Heart left ventricle (tissue), 16 donors: ENCODE measurements around the gene KCNK17. TPM values are rescaled to one million over a fixed set of nuclear protein-coding genes. Genes with fewer than 3 reads are reported as not detected.

ENCODE experiments used
- ATAC-seq, 4 donors: fragments of 200-7000 bp; cut with Tn5 transposase; one replicate each; pipeline ENCODE4 v1.9.1; 2020 to 2022; ENCODE audit warnings: moderate library complexity in 4 of 4, mild to moderate bottlenecking in 3 of 4, moderate number of reproducible peaks in 1 of 4
- DNase-seq, 5 donors: peaks; one replicate each; pipeline ENCODE4 v3.0.0-alpha.2; 2020
- H3K27ac ChIP-seq, 12 donors: fragments of 200-600 bp; sonication (generic) in 4 of 12; one replicate each; pipeline versions ENCODE4 v1.5.0 to v1.8.0; 2016 to 2022; ENCODE audit warnings: mild to moderate bottlenecking in 2 of 12
- H3K27me3 ChIP-seq, 9 donors: fragments of 200-600 bp; sonication (generic) in 2 of 9; one replicate each; pipeline versions ENCODE4 v1.5.1 to v1.8.0; 2016 to 2022; ENCODE audit warnings: mild to moderate bottlenecking in 3 of 9
- H3K36me3 ChIP-seq, 9 donors: fragments of 200-600 bp; sonication (generic) in 2 of 9; one replicate each; pipeline versions ENCODE4 v1.5.0 to v1.8.0; 2018 to 2022; ENCODE audit warnings: mild to moderate bottlenecking in 2 of 9
- H3K4me1 ChIP-seq, 12 donors: fragments of 200-600 bp; sonication (generic) in 4 of 12; one replicate each; pipeline versions ENCODE4 v1.5.0 to v1.8.0; 2016 to 2022; ENCODE audit warnings: mild to moderate bottlenecking in 3 of 12
- H3K4me3 ChIP-seq, 12 donors: fragments of 200-600 bp; sonication (generic) in 4 of 12; one replicate each; pipeline versions ENCODE4 v1.5.0 to v1.8.0; 2017 to 2022; ENCODE audit warnings: mild to moderate bottlenecking in 9 of 12, moderate library complexity in 4 of 12
- H3K9me3 ChIP-seq, 12 donors: fragments of 200-600 bp; sonication (generic) in 4 of 12; one replicate each; pipeline versions ENCODE4 v1.5.0 to v1.8.0; 2016 to 2022; ENCODE audit warnings: mild to moderate bottlenecking in 1 of 12
- POLR2A ChIP-seq, 2 donors: fragments of 450-650 bp; IDR thresholded peaks; one replicate each; pipeline ENCODE4 v1.6.1; 2017; ENCODE audit warnings: antibody characterized with exemption in 2 of 2, mild to moderate bottlenecking in 2 of 2, moderate library complexity in 2 of 2
- WGBS, 4 donors: extraction: QIAGEN DNeasy Blood & Tissue Kit in 2 of 4; methylation state at CpG; one replicate each; pipeline versions ENCODE4 v1.1.5 to v1.1.7; 2013 to 2018; 5-methylcytosine and 5-hydroxymethylcytosine counted together
- intact Hi-C, 10 donors: fragments of 100-400 bp; cut with DNase I; formaldehyde crosslinking; loops; one replicate each; pipeline versions ENCODE4 v1.11.1 to v1.14.2; 2022
- long read RNA-seq, 3 donors: library from polyadenylated mRNA; unstranded; transcript quantifications; one replicate each; pipeline ENCODE4 v2.0.0, GENCODE V29; 2020 to 2021
- polyA plus RNA-seq, 2 donors: library from polyadenylated mRNA; stranded (reverse); fragments of 200-250 nt; gene quantifications; one replicate each; pipeline ENCODE4 v1.2.3, GENCODE V29; 2013
- total RNA-seq, 9 donors: library from RNA; depleted of rRNA in 2 of 9; stranded (reverse); fragments of >200 nt in 2 of 9; fragmentation: NEBNext Ultra II Directional in 3 of 9; extraction: Animal tissue kit (Norgen Biotek cat#: 25700) in 3 of 9; gene quantifications; one replicate each; pipeline versions ENCODE4 v1.1.0 to v1.2.4, GENCODE V29; 2016 to 2023
- TF ChIP-seq, protein P1 (sequence below), 12 donors: fragments of 200-600 bp; sonication (generic) in 4 of 12; IDR thresholded peaks; one replicate each; pipeline versions ENCODE4 v1.5.0 to v1.8.0; 2018 to 2022; ENCODE audit warnings: antibody characterized with exemption in 12 of 12, mild to moderate bottlenecking in 5 of 12
- donor health status: ischemic (EF 13 %, LVEDD 7.1; RV severe dilation, severe dysfunction).
- donor health status: healthy with polysubstance abuse.
- donor health status: DM: no; HTN: yes; CAD: no.
- donor health status: DM: no; HTN: no; CAD: no.
- donor health status: ischemic (EF 25% LVEDD 6.9; RV normal size, moderate dysfunction).
- donor health status: ischemic (EF 25% LVEDD 5.7; RV mildly dilated, moderate dysfunction).
- donor health status: healthy.
- donor health status: DM: yes; HTN: yes; CAD: no.
- donor health status: ischemic (EF 35%, LVEDD 5.7; RV mildly dilated, moderate dysfunction).
- donor health status: nonischemic (EF 11% LVEDD 7.7; RV severe dilation, severe dysfunction).
- donor health status: DM: yes; HTN: yes; CAD: no.
- donor health status: PGD.
- donor health status: ischemic (EF 29% LVEDD 5.4; RV normal size, mild dysfunction).
- donor health status: nonischemic (EF 23%, LVEDD 6.1; RV moderate dilation, normal function).

The KCNK17 gene, protein sequence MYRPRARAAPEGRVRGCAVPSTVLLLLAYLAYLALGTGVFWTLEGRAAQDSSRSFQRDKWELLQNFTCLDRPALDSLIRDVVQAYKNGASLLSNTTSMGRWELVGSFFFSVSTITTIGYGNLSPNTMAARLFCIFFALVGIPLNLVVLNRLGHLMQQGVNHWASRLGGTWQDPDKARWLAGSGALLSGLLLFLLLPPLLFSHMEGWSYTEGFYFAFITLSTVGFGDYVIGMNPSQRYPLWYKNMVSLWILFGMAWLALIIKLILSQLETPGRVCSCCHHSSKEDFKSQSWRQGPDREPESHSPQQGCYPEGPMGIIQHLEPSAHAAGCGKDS
- under 1 TPM in 4 of 9 donors, not detected in 5; 0.19 to 0.36 (median 0.22) TPM for total RNA-seq
- under 1 TPM; 0.06 to 0.34 TPM for polyA plus RNA-seq
- long read RNA-seq, donor 1 = 0 reads
- long read RNA-seq, donor 2 = 0 reads
- long read RNA-seq, donor 3, partial matches to known transcripts = 0 of 1 reads
- long read RNA-seq, donor 3, other reads (novel, unspliced or antisense) = 0 of 1 reads

DNA sequence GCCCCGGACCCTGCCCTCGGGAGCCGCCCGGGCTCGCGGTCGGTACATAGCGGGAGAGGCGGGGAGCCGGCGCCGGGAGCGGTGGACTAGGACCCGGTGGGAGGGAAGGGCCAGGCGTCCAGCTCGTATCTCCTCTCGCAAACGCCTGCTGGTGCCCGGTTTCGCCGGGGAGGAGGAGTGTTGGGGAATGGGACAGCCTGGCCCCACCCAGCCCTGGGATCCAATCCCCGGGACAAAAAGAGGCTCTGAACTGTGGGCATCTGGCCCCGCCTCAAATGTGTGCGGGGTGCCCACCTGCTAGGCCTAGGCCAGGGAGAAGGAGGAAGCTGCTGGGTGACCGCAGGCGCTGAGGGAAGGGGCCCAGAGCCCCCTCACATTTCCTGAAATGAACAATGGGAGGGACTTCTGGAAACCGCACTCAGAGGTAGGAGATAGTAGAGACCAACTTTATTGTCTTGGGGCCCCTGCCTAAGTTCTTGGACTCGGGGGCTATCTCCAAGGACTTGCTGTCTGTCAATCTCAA, at the start of gene KCNK17:
Gene KCNK17, minus strand, starts transcription at position 147 of the 523 bp plus-strand sequence. Its CDS starts 99 bp downstream, at position 48.
- Histone ChIP-seq H3K36me3 (no peaks in the 10 kb centered on the region), H3K4me3 (peak within 1 kb of the TSS; percentile 10 to 57 (median 32)), H3K27me3 (peaks cover 17 to 55% (median 41%) of the 10 kb centered on the region in 9 donors), H3K27ac (no peak within 1 kb of the TSS), H3K4me1 (peaks cover 0 to 17% (median 10%) of the 10 kb centered on the region in 12 donors), H3K9me3 (no peaks in the 10 kb centered on the region)
- intact Hi-C loops = loop anchor here in 1 of 10 donors (5.0 kb wide), 1 partner anchor 442 kb away; no protein-coding TSS in a partner anchor
- no peak for TF ChIP-seq POLR2A (IDR thresholded peaks at IDR 0.05)
- TF ChIP-seq, protein P1, sequence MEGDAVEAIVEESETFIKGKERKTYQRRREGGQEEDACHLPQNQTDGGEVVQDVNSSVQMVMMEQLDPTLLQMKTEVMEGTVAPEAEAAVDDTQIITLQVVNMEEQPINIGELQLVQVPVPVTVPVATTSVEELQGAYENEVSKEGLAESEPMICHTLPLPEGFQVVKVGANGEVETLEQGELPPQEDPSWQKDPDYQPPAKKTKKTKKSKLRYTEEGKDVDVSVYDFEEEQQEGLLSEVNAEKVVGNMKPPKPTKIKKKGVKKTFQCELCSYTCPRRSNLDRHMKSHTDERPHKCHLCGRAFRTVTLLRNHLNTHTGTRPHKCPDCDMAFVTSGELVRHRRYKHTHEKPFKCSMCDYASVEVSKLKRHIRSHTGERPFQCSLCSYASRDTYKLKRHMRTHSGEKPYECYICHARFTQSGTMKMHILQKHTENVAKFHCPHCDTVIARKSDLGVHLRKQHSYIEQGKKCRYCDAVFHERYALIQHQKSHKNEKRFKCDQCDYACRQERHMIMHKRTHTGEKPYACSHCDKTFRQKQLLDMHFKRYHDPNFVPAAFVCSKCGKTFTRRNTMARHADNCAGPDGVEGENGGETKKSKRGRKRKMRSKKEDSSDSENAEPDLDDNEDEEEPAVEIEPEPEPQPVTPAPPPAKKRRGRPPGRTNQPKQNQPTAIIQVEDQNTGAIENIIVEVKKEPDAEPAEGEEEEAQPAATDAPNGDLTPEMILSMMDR (IDR thresholded peaks at IDR 0.05) = no peak
- DNase-seq (peak in 1 of 5 donors; percentile 18), ATAC-seq (peak in 1 of 4 donors; percentile 11)
- WGBS, 4 donors = 12 to 19% (median 15%) methylated on average over 21 to 28 of the region's 28 CpGs

DNA sequence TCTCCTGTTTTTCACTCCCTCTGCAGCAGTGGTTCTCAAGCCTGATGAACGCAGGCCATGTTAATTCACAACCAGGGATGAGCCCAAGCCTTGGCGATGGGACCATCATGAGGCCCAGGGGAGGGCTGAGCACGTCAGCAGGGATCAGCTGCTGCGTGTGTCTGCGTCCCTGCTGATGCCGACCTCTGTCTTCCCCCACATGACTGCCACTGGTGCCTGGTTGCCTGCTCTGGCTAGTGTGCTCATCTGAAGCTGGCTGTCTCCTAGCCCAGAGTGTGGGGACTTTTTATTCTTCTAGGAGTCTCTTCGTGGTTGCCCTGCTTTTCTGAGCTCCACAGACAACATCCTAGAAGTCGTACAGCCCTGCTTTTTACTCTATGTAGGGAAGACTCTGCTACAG, 49.1 kb upstream of the KCNK17 start:
- intact Hi-C loops = loop anchor here in 8 of 10 donors (5.0 to 10.0 kb wide), 5 partner anchors 362 to 1672 kb away; partner anchors contain the start of genes KIF6 (in 1 of the 8) and UNC5CL (in 1 of the 8)
- ATAC-seq = no peak
- Histone ChIP-seq H3K36me3 (no peaks in the 10 kb centered on the region), H3K9me3 (no peaks in the 10 kb centered on the region), H3K4me1 (peaks cover 0 to 7% (median 1%) of the 10 kb centered on the region in 12 donors), H3K27ac (no peak overlapping the region), H3K4me3 (no peak overlapping the region), H3K27me3 (peaks cover 0 to 8% (median 0%) of the 10 kb centered on the region in 9 donors)
- WGBS, 4 donors = 77 to 88% (median 85%) methylated on average over 7 to 8 of the region's 8 CpGs
- DNase-seq = no peak
- TF ChIP-seq POLR2A (IDR thresholded peaks at IDR 0.05) = no peak
- TF ChIP-seq, protein P1 (IDR thresholded peaks at IDR 0.05) = no peak

DNA sequence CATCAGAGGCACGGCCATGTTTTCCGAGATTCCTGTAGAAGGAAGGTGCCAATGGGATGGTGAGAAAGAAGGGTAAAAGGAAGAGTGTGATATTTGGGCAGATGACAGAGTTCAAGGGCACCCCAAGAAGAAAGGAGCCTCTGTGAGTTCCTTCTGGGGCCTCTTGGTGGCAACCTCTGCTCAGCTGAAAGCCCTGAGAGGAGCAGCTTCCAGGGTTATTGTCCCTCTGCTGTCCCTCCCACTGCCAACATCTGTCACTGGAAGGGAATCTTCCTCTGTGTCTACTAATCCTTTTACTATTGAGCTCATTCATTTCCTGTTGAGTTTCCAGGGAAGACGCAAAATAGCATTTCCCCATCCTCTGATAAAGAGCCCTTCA, 48.3 kb upstream of the KCNK17 start:
- 31 to 36% (median 34%) methylated on average over 3 of the region's 3 CpGs for WGBS, 4 donors
- TF ChIP-seq, protein P1 (IDR thresholded peaks at IDR 0.05) = no peak
- TF ChIP-seq POLR2A (IDR thresholded peaks at IDR 0.05) = no peak
- peaks cover 0 to 8% (median 0%) of the 10 kb centered on the region in 9 donors for H3K27me3 ChIP-seq
- intact Hi-C loops = loop anchor here in 8 of 10 donors (5.0 to 10.0 kb wide), 5 partner anchors 362 to 1672 kb away; partner anchors contain the start of genes KIF6 (in 1 of the 8) and UNC5CL (in 1 of the 8)
- ATAC-seq (no peak), DNase-seq (no peak)
- no peak overlapping the region for H3K27ac ChIP-seq
- peaks cover 0 to 12% (median 3%) of the 10 kb centered on the region in 12 donors for H3K4me1 ChIP-seq
- no peak overlapping the region for H3K4me3 ChIP-seq
- no peaks in the 10 kb centered on the region for H3K9me3 ChIP-seq
- no peaks in the 10 kb centered on the region for H3K36me3 ChIP-seq
